NAMALWA (cell line): Measurements from ENCODE around the gene KIF13A.
"Not testable (repeated sequence)": the region's sequence is repeated elsewhere in the genome, so short reads cannot be mapped to it uniquely, and the experiment has no call there.

Source experiments
- DNase-seq: peaks from one replicate; pipeline ENCODE4 v3.0.0-alpha.2; 2015; ENCODE audit warnings: low spot score

Gene KIF13A

GRCh38 chr6:17900011-17900410 lies 87.4 kb downstream of the KIF13A start:
- no peak for DNase-seq

DNA sequence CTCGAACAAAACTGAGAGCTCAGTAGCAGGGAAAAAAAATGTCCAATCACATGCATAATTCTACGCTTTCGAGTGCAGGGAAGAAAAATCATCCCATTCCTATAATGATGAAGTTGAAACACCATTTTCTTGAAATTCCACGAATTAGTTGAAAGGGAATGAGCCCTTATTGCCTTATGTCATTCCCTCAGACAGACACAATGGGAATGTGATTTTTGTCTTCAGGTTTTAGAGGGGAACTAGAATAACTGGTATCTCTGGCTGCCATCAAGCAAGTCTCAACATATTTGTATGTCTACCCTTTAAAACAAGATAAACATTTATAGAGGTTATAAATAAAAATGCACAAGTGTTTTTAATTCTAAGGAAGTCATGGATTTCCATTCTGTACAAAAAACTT lies 87.9 kb downstream of the KIF13A start:
- no peak for DNase-seq

DNA sequence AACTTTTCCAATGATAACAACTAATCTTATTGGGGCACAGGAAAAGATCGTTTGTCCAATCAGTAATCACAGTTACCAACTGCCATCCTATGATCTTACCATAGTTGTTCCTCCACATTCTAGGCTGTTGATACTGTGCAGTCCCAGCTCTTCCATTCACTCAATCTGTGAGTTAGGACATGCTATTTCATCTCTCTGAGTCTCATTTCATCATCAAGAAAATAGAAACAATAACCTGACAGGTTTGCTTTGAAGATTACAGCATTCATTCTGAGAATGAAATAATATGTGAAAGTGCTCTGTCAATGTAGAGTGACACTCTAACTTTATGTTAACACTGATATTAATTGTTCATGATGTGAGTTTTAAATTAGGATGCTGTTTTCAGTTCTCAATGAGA lies 89.8 kb downstream of the KIF13A start:
- DNase-seq = no peak

- DNase-seq = no peak
Observed at GRCh38 chr6:17894905-17895304, 92.5 kb downstream of the KIF13A start.

GRCh38 chr6:17894191-17894590 lies 93.2 kb downstream of the KIF13A start:
- DNase-seq = no peak

DNA sequence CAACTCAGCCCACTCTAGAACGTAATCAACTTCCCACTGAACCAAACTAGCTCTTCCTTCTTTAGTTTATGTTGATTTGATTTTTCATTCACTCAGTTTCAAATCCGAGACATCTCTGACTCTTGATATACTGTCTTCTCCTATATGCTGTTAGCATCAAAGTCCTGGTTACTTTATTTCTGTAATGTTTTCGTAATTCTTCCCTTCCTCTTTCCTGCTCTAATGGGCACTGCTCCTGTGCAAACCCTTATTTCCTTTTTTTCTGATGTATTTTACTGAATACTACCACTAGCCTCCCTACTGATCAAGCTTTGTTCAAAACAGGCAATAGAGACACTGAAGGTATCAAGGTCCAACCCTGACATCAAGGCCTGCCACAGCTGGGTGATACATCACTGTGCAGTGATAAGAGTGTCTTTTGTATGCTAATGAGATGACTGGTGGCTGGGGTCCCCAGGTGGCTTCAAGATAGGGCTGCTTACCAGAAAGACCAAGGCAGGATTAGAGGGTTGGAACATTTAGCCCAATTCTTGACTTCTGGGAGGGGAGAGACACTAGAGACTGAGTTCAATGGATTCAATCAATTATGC lies 95.2 kb downstream of the KIF13A start:
- DNase-seq = no peak

GRCh38 chr6:17890309-17890708 lies 97.1 kb downstream of the KIF13A start:
- no peak for DNase-seq

- DNase-seq = not testable (repeated sequence)
Observed at GRCh38 chr6:17889777-17890176, 97.7 kb downstream of the KIF13A start.

DNA sequence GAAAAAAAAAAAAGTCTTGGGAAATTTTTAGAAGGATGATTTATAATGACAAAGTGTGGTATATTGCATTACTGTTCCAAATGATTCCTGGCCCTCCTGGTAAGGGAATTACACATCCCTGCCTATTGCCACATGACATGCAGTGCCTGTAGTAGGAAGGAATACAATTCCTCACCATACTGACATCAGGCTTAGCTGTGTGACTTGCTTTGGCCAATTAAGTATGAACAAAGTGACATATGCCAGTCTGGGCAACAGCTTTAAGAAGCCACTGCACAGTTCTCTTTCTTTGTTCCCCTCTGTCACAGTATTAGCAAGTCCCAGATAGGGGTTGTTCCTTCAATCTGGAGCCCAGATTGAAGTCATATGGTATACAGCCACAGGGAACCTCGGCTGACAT lies 100.5 kb downstream of the KIF13A start:
- no peak for DNase-seq

GRCh38 chr6:17885889-17886576 lies 101.4 kb downstream of the KIF13A start:
- no peak for DNase-seq

- DNase-seq = peak; percentile 22
Observed at GRCh38 chr6:17884498-17885478, 102.6 kb downstream of the KIF13A start.

DNA sequence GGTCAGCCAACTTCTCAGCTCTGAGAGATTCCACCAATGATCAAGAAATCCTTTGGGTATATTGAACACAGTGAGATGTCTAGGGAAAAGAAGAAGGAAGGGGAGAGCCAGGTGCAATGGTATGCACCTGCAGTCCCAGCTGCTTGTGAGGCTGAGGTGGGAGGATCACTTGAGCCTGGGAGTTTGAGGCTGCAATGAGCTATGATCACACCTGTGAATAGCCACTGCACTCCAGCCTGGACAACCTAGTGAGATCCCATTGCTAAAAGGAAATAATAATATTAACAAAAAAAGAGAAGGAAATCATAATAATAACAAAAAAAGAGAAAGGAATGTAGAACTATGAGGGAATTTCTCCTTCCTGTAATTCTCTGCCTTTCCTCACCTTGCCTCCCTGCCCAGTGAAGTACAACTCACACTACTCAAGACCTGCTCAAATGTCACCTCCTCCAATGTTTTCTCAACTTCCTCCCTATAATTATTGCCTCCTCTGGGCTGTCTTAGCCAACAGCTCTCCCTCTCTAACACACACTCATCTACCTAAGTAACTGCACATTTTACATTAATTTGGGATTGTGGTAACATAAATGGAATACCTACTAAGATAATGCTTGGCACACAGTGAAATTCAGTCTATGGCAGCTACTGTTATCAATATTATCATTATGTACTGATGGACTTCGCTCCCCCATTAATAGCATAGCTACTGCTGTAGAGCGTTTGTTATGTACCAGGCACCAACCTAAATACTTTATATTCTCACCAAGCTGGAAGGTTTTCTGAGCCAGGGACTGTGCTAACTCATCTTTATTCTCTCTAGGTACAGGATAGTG lies 103.6 kb downstream of the KIF13A start:
- DNase-seq = no peak

DNA sequence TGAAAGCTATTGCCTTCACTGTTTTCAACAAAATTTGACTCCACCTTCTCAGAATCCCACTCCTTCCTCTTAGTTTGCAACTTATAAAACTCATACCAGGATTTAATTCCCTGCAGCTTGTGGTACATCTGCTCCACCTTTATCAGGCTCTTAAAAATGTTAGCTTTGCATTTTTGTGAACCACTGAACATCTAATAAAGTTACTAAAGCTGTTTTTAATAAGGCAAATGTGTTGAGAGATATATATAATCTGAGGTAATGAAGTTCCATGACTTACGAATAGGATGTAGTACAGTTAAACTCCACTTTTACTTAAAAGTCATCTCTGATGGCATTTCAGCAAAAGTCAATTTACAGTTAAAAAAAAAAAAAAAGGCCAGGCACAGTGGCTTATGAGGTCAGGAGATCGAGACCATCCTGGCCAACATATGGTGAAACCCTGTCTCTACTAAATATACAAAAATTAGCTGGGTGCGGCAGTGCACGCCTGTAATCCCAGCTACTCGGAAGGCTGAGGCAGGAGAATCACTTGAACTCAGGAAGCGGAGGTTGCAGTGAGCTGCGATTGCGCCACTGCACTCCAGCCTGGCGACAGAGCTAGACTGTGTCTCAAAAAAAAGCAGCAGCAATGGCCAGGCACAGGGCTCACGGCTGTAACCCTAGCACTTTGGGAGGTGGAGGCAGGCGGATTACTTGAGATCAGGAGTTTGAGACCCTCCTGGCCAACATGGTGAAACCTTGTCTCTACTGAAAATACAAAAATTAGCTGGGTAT lies 106.2 kb downstream of the KIF13A start:
- no peak for DNase-seq

- DNase-seq = no peak
Observed at GRCh38 chr6:17879184-17879583, 108.3 kb downstream of the KIF13A start.

DNA sequence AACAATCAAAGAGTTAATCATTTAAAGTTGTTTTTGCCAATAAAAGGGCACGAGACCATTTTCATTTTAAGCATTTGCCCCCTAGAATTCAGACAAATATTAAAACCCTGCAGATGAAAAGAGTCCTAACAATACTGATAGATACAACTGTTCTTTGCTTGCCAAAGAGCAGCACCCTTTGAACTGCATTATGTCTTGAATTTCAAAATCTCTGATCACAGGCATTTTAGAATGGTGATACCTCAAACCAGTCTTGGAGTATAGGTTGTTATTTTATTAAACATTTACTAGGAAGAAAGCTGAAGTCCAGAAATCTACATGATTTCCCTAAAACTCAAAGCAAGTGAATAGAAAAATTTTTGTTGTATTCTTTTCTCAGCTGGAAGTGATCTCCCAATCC lies 108.7 kb downstream of the KIF13A start:
- DNase-seq = no peak

GRCh38 chr6:17877895-17878440 lies 109.5 kb downstream of the KIF13A start:
- no peak for DNase-seq

GRCh38 chr6:17877196-17877894 lies 110.1 kb downstream of the KIF13A start:
- DNase-seq = no peak

GRCh38 chr6:17874753-17875152 lies 112.7 kb downstream of the KIF13A start:
- DNase-seq = no peak

- no peak for DNase-seq
Observed at GRCh38 chr6:17872908-17873307, 114.5 kb downstream of the KIF13A start.

DNA sequence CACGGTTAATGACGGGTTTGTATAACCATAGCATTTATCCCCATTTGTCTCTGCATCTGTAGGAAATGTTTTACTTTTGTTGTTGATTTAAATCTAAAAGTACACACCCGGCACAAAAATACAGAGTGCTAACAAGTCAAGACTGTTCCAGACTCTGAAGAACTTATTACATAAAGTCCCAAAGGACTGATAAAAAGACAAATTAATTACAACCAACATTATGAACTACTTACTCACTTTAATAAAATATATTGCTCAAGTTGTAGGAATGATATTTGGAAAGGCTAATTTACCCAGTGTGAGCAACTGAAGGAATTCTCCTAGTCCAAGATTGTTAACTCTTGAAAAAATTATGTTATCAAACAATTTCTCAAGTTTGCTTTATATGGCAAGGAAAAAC lies 115.6 kb downstream of the KIF13A start:
- DNase-seq = no peak
